Mesenchymal stem cell (in vitro differentiated cells and primary cell): ENCODE data around the gene COL15A1.

Experiments used
- DNase-seq: peaks from one replicate; pipeline ENCODE4 v3.0.0-alpha.2; 2013
- H2AFZ ChIP-seq: one replicate; pipeline ENCODE4 v1.6.1; 2013; ENCODE audit warnings: low read depth, mild to moderate bottlenecking, control low read depth, inconsistent platforms, low read length, moderate library complexity
- H2AK5ac ChIP-seq: 2 replicates; pipeline ENCODE4 v1.6.1; 2013; ENCODE audit warnings: low read length, moderate library complexity, mild to moderate bottlenecking, inconsistent platforms; ENCODE audit not compliant: severe bottlenecking
- H2BK120ac ChIP-seq: one replicate; pipeline ENCODE4 v1.6.1; 2013; ENCODE audit warnings: low read depth, mild to moderate bottlenecking, inconsistent platforms, low read length, moderate library complexity
- H2BK12ac ChIP-seq, 2 experiments: one replicate each; pipeline ENCODE4 v1.6.1; 2013; ENCODE audit warnings: inconsistent platforms in 2 of 2, low read length in 2 of 2, mild to moderate bottlenecking in 2 of 2, moderate library complexity in 2 of 2, control low read depth in 1 of 2
- H2BK15ac ChIP-seq: one replicate; pipeline ENCODE4 v1.6.1; 2013; ENCODE audit warnings: mild to moderate bottlenecking, low read depth, inconsistent platforms; ENCODE audit not compliant: poor library complexity, severe bottlenecking
- H2BK5ac ChIP-seq: 2 replicates; pipeline ENCODE4 v1.6.1; 2013; ENCODE audit warnings: low read depth, mild to moderate bottlenecking, low read length, control low read depth, inconsistent platforms; ENCODE audit not compliant: poor library complexity, severe bottlenecking
- H3K14ac ChIP-seq, 2 experiments: one replicate each; pipeline ENCODE4 v1.6.1; 2013; ENCODE audit warnings: inconsistent platforms in 2 of 2, low read length in 2 of 2, control low read depth in 1 of 2, mild to moderate bottlenecking in 1 of 2, moderate library complexity in 1 of 2
- H3K18ac ChIP-seq, 2 experiments: one replicate each; pipeline ENCODE4 v1.6.1; 2013; ENCODE audit warnings: inconsistent platforms in 2 of 2, low read length in 2 of 2, control low read depth in 1 of 2, low read depth in 1 of 2, mild to moderate bottlenecking in 1 of 2
- H3K23ac ChIP-seq, 2 experiments: one replicate each; pipeline ENCODE4 v1.6.1; 2013; ENCODE audit warnings: inconsistent platforms in 2 of 2, low read length in 2 of 2, mild to moderate bottlenecking in 2 of 2, moderate library complexity in 2 of 2, control low read depth in 1 of 2
- H3K27ac ChIP-seq: 2 replicates; pipeline ENCODE4 v1.5.1; 2013; ENCODE audit warnings: mild to moderate bottlenecking, moderate library complexity, low read length, control low read depth, inconsistent platforms; ENCODE audit not compliant: poor library complexity, severe bottlenecking
- H3K27me3 ChIP-seq, 2 experiments: 2 replicates each; pipeline versions ENCODE4 v1.6.1 to v1.7.0; 2013; ENCODE audit warnings: low read length in 2 of 2, mild to moderate bottlenecking in 2 of 2, moderate library complexity in 2 of 2, control low read depth in 1 of 2, inconsistent platforms in 1 of 2; ENCODE audit not compliant: control insufficient read depth in 1 of 2, insufficient read depth in 1 of 2
- H3K36me3 ChIP-seq, 2 experiments: 2 replicates each; pipeline versions ENCODE4 v1.6.1 to v1.7.0; 2013; ENCODE audit warnings: low read length in 2 of 2, control low read depth in 1 of 2, inconsistent platforms in 1 of 2, low read depth in 1 of 2, mild to moderate bottlenecking in 1 of 2; ENCODE audit not compliant: insufficient read depth in 2 of 2, control insufficient read depth in 1 of 2
- H3K4ac ChIP-seq, 2 experiments: one replicate each; pipeline ENCODE4 v1.6.1; 2013; ENCODE audit warnings: inconsistent platforms in 2 of 2, low read length in 2 of 2, mild to moderate bottlenecking in 2 of 2, moderate library complexity in 2 of 2, control low read depth in 1 of 2, low read depth in 1 of 2
- H3K4me1 ChIP-seq: 2 replicates; pipeline ENCODE4 v1.6.1; 2013; ENCODE audit warnings: low read depth, low read length, control low read depth; ENCODE audit not compliant: control insufficient read depth, insufficient read depth
- H3K4me2 ChIP-seq: 2 replicates; pipeline ENCODE4 v1.6.1; 2013; ENCODE audit warnings: low read length, mild to moderate bottlenecking, inconsistent platforms; ENCODE audit not compliant: poor library complexity, severe bottlenecking
- H3K4me3 ChIP-seq, 2 experiments: 2 replicates each; pipeline versions ENCODE4 v1.5.1 to v1.7.0; 2013; ENCODE audit warnings: low read length in 2 of 2, mild to moderate bottlenecking in 2 of 2, control low read depth in 1 of 2, low read depth in 1 of 2; ENCODE audit not compliant: insufficient read depth in 1 of 2
- H3K79me1 ChIP-seq: replicated peaks from 2 replicates; pipeline ENCODE4 v1.6.1; 2013; ENCODE audit warnings: mild to moderate bottlenecking, control low read depth, low read length, inconsistent platforms; ENCODE audit not compliant: poor library complexity, severe bottlenecking
- H3K9ac ChIP-seq: 2 replicates; pipeline ENCODE4 v1.7.0; 2013; ENCODE audit warnings: mild to moderate bottlenecking, low read length, moderate library complexity
- H3K9me3 ChIP-seq: 2 replicates; pipeline ENCODE4 v1.7.0; 2013; ENCODE audit warnings: mild to moderate bottlenecking, low read length; ENCODE audit not compliant: control insufficient read depth
- H4K8ac ChIP-seq: one replicate; pipeline ENCODE4 v1.6.1; 2013; ENCODE audit warnings: inconsistent platforms, mild to moderate bottlenecking, low read length, moderate library complexity
- H4K91ac ChIP-seq: one replicate; pipeline ENCODE4 v1.6.1; 2013; ENCODE audit warnings: mild to moderate bottlenecking, low read length, inconsistent platforms
- WGBS: methylation state at CpG from one replicate; pipeline ENCODE4 v1.1.7; 2013; ENCODE audit warnings: mixed read lengths; 5-methylcytosine and 5-hydroxymethylcytosine counted together

Gene COL15A1

GRCh38 chr9:98905015-98905414 lies 38.7 kb upstream of the COL15A1 start:
- Histone ChIP-seq H3K9me3 (no peaks in the 10 kb centered on the region), H3K4me3 (no peak overlapping the region), H2BK12ac (no peak overlapping the region), H3K4me2 (no peak overlapping the region), H2BK15ac (no peak overlapping the region), H3K36me3 (no peaks in the 10 kb centered on the region), H3K14ac (no peak overlapping the region), H2BK5ac (no peak overlapping the region), H4K91ac (peak overlapping the region; percentile 66), H4K8ac (no peak overlapping the region), H3K23ac (no peak overlapping the region), H3K18ac (no peak overlapping the region), H3K27me3 (no peaks in the 10 kb centered on the region), H2BK120ac (no peak overlapping the region), H3K4ac (no peak overlapping the region), H2AK5ac (no peak overlapping the region), H3K27ac (no peak overlapping the region), H2AFZ (no peak overlapping the region), H3K4me1 (peaks cover 19% of the 10 kb centered on the region), H3K79me1 (no peaks in the 10 kb centered on the region), H3K9ac (no peak overlapping the region)
- DNase-seq: no peak
- WGBS: 91% methylated on average over 4 of the region's 4 CpGs

- H3K79me1 ChIP-seq: no peaks in the 10 kb centered on the region
- no peaks in the 10 kb centered on the region for H3K36me3 ChIP-seq
- H3K14ac ChIP-seq: no peak overlapping the region
- H3K23ac ChIP-seq: no peak overlapping the region
- H2AFZ ChIP-seq: no peak overlapping the region
- H2BK120ac ChIP-seq: no peak overlapping the region
- no peaks in the 10 kb centered on the region for H3K9me3 ChIP-seq
- peak overlapping the region; percentile 86 for H2BK15ac ChIP-seq
- DNase-seq: peak; percentile 54
- H3K9ac ChIP-seq: no peak overlapping the region
- H4K91ac ChIP-seq: peak overlapping the region; percentile 96
- H3K4me1 ChIP-seq: peaks cover 19% of the 10 kb centered on the region
- 56% methylated on average over 8 of the region's 8 CpGs for WGBS
- H2AK5ac ChIP-seq: peak overlapping the region; percentile 57
- H3K27ac ChIP-seq: no peak overlapping the region
- H3K27me3 ChIP-seq: no peaks in the 10 kb centered on the region
- H4K8ac ChIP-seq: peak overlapping the region; percentile 75
- H3K4ac ChIP-seq: no peak overlapping the region
- peak overlapping the region; percentile 52 to 82 for H3K18ac ChIP-seq
- peak overlapping the region; percentile 94 to 98 for H2BK12ac ChIP-seq
- H3K4me2 ChIP-seq: peak overlapping the region; percentile 10
- H2BK5ac ChIP-seq: no peak overlapping the region
- H3K4me3 ChIP-seq: no peak overlapping the region
Measured at GRCh38 chr9:98906273-98907040, 37.2 kb upstream of the COL15A1 start.

GRCh38 chr9:98907055-98907454 lies 36.7 kb upstream of the COL15A1 start:
- H3K4ac ChIP-seq: no peak overlapping the region
- no peak overlapping the region for H2BK120ac ChIP-seq
- H3K27me3 ChIP-seq: no peaks in the 10 kb centered on the region
- no peak overlapping the region for H2AK5ac ChIP-seq
- peak; percentile 39 for DNase-seq
- no peak overlapping the region for H3K4me2 ChIP-seq
- no peak overlapping the region for H2BK5ac ChIP-seq
- no peak overlapping the region for H2AFZ ChIP-seq
- peak overlapping the region in 1 of 2 experiments; percentile 7 for H2BK12ac ChIP-seq
- H4K91ac ChIP-seq: no peak overlapping the region
- H4K8ac ChIP-seq: no peak overlapping the region
- WGBS: 100% methylated on average over 2 of the region's 4 CpGs
- no peak overlapping the region for H3K9ac ChIP-seq
- H3K4me1 ChIP-seq: peaks cover 19% of the 10 kb centered on the region
- peak overlapping the region in 1 of 2 experiments; percentile 47 for H3K18ac ChIP-seq
- no peak overlapping the region for H3K27ac ChIP-seq
- H2BK15ac ChIP-seq: no peak overlapping the region
- H3K14ac ChIP-seq: no peak overlapping the region
- no peak overlapping the region for H3K23ac ChIP-seq
- H3K36me3 ChIP-seq: no peaks in the 10 kb centered on the region
- H3K79me1 ChIP-seq: no peaks in the 10 kb centered on the region
- no peak overlapping the region for H3K4me3 ChIP-seq
- no peaks in the 10 kb centered on the region for H3K9me3 ChIP-seq

GRCh38 chr9:98908897-98909634 lies 34.6 kb upstream of the COL15A1 start:
- Histone ChIP-seq H3K23ac (no peak overlapping the region), H3K27me3 (no peaks in the 10 kb centered on the region), H2AFZ (peak overlapping the region; percentile 1), H3K14ac (no peak overlapping the region), H2BK5ac (no peak overlapping the region), H4K8ac (peak overlapping the region; percentile 81), H3K4me3 (no peak overlapping the region), H3K27ac (peak overlapping the region; percentile 13), H2BK12ac (peak overlapping the region; percentile 2 to 6), H3K4ac (peak overlapping the region; percentile 42 to 50), H2BK120ac (peak overlapping the region; percentile 62), H3K9ac (no peak overlapping the region), H3K36me3 (no peaks in the 10 kb centered on the region), H4K91ac (peak overlapping the region; percentile 83), H3K18ac (peak overlapping the region; percentile 69 to 86), H3K9me3 (no peaks in the 10 kb centered on the region), H2AK5ac (no peak overlapping the region), H3K79me1 (no peaks in the 10 kb centered on the region), H2BK15ac (no peak overlapping the region), H3K4me1 (peaks cover 19% of the 10 kb centered on the region), H3K4me2 (no peak overlapping the region)
- DNase-seq: no peak
- 56% methylated on average over 5 of the region's 5 CpGs for WGBS
